Caco-2 (cell line): Measurements from ENCODE around the gene EMC8. TPM values are rescaled to one million over a fixed set of nuclear protein-coding genes. Genes with fewer than 3 reads are reported as not detected.

Source experiments
- BruUV-seq: library from RNA; stranded (reverse); fragments of 400-500 nt; replicated peaks from 2 replicates; lab custom pipeline; 2021; lab: Mats Ljungman, UMichigan
- CTCF ChIA-PET: fragments of 300-600 bp; sonication (Branson Sonifier 250); formaldehyde crosslinking; loops from one replicate; lab custom pipeline; 2022; ENCODE audit warnings: antibody characterized with exemption; lab: Charles Lee
- POLR2A ChIA-PET: fragments of 300-600 bp; sonication (Branson Sonifier 250); formaldehyde crosslinking; loops from one replicate; lab custom pipeline; 2022; ENCODE audit warnings: antibody characterized with exemption; lab: Charles Lee
- DNase-seq, 2 experiments: peaks; one replicate each; pipeline versions ENCODE4 v3.0.0 to v3.0.0-alpha.2; 2020 to 2022
- H3K27me3 ChIP-seq: replicated peaks from 2 replicates; pipeline ENCODE4 v1.6.0; 2011; ENCODE audit warnings: low read length; ENCODE audit not compliant: control insufficient read depth, insufficient read depth
- H3K36me3 ChIP-seq: 2 replicates; pipeline ENCODE4 v1.5.1; 2011; ENCODE audit warnings: low read length; ENCODE audit not compliant: control insufficient read depth, insufficient read depth
- H3K4me1 ChIP-seq: fragments of 250-450 bp; sonication (Bioruptor Pico); 2 replicates; pipeline ENCODE4 v1.5.1; 2020; ENCODE audit warnings: mild to moderate bottlenecking
- H3K4me3 ChIP-seq: 2 replicates; pipeline ENCODE4 v1.5.1; 2011; ENCODE audit warnings: low read depth, mild to moderate bottlenecking, control low read depth, low read length
- H3K9me3 ChIP-seq: fragments of 250-450 bp; sonication (Bioruptor Pico); 2 replicates; pipeline ENCODE4 v1.5.1; 2020; ENCODE audit warnings: mild to moderate bottlenecking, moderate library complexity
- H3K27ac Mint-ChIP-seq: one replicate; pipeline ENCODE4 v1.8.0; 2022; ENCODE audit warnings: mixed read lengths; ENCODE audit not compliant: unreplicated experiment
- H3K27me3 Mint-ChIP-seq: one replicate; pipeline ENCODE4 v1.8.0; 2022; ENCODE audit warnings: mixed read lengths; ENCODE audit not compliant: insufficient read depth, unreplicated experiment
- H3K36me3 Mint-ChIP-seq: one replicate; pipeline ENCODE4 v1.8.0; 2022; ENCODE audit warnings: mild to moderate bottlenecking, mixed read lengths; ENCODE audit not compliant: insufficient read depth, unreplicated experiment
- H3K4me1 Mint-ChIP-seq: one replicate; pipeline ENCODE4 v1.8.0; 2022; ENCODE audit warnings: low read depth, mixed read lengths; ENCODE audit not compliant: unreplicated experiment
- H3K4me3 Mint-ChIP-seq: one replicate; pipeline ENCODE4 v1.8.0; 2022; ENCODE audit warnings: mild to moderate bottlenecking, moderate library complexity, mixed read lengths; ENCODE audit not compliant: unreplicated experiment
- H3K9me3 Mint-ChIP-seq: one replicate; pipeline ENCODE4 v1.8.0; 2022; ENCODE audit warnings: mixed read lengths; ENCODE audit not compliant: unreplicated experiment
- intact Hi-C: fragments of 100-400 bp; cut with micrococcal nuclease; formaldehyde crosslinking; loops from one replicate; pipeline ENCODE4 v1.10.0; 2022; ENCODE audit not compliant: unreplicated experiment
- total RNA-seq: library from RNA; stranded (reverse); gene quantifications from 2 replicates; pipeline ENCODE4 v1.2.3, GENCODE V29; 2022
- TF ChIP-seq, protein P1 (sequence below), 2 experiments: fragments of 200-600 bp in 1 of 2; IDR thresholded peaks; 1 replicate in 1 of 2; 2 replicates in 1 of 2; pipeline versions ENCODE4 v1.5.1 to v1.8.0; 2011 to 2022; ENCODE audit warnings: antibody characterized with exemption in 1 of 2, control low read depth in 1 of 2, inconsistent platforms in 1 of 2, low read depth in 1 of 2, low read length in 1 of 2, mild to moderate bottlenecking in 1 of 2, moderate library complexity in 1 of 2; ENCODE audit not compliant: insufficient read depth in 1 of 2, severe bottlenecking in 1 of 2, unreplicated experiment in 1 of 2

Gene EMC8
- total RNA-seq, 1 experiment from 2014 or later = 94.7 TPM

DNA sequence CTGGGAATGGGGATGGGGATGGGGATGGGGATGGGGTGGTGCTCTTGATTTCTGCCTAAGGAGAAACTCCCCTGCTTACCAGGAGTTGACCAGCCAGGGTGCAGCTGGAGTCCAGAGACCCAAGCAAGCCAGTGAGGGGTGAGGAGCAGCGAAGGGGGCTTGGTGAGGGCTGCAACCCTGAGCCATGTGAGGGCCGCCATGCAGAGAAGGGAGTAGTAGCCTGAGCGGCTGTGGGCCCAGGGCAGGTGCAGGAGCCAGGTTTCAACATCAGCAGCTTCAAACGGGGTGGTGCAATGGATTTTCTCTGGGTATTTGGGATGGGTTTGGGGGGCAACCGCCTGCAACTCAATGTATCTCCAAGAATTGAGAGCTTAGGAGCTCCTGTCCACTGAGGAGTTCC is 35.4 kb upstream of the EMC8 start:
- Mint-ChIP-seq H3K36me3 (no peaks in the 10 kb centered on the region), H3K4me1 (no peaks in the 10 kb centered on the region), H3K27ac (no peak overlapping the region), H3K27me3 (no peaks in the 10 kb centered on the region), H3K9me3 (peaks cover 10% of the 10 kb centered on the region), H3K4me3 (no peak overlapping the region)
- no TSS peak for BruUV-seq
- Histone ChIP-seq H3K4me1 (no peaks in the 10 kb centered on the region), H3K27me3 (no peaks in the 10 kb centered on the region), H3K9me3 (peaks cover 5% of the 10 kb centered on the region; the same call in 1 of the 2 replicates), H3K4me3 (no peak overlapping the region), H3K36me3 (no peaks in the 10 kb centered on the region)
- ChIA-PET POLR2A (no interaction called here), CTCF (no interaction called here)
- intact Hi-C loops = no loop called here
- no peak for DNase-seq
- TF ChIP-seq, protein P1, sequence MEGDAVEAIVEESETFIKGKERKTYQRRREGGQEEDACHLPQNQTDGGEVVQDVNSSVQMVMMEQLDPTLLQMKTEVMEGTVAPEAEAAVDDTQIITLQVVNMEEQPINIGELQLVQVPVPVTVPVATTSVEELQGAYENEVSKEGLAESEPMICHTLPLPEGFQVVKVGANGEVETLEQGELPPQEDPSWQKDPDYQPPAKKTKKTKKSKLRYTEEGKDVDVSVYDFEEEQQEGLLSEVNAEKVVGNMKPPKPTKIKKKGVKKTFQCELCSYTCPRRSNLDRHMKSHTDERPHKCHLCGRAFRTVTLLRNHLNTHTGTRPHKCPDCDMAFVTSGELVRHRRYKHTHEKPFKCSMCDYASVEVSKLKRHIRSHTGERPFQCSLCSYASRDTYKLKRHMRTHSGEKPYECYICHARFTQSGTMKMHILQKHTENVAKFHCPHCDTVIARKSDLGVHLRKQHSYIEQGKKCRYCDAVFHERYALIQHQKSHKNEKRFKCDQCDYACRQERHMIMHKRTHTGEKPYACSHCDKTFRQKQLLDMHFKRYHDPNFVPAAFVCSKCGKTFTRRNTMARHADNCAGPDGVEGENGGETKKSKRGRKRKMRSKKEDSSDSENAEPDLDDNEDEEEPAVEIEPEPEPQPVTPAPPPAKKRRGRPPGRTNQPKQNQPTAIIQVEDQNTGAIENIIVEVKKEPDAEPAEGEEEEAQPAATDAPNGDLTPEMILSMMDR (IDR thresholded peaks at IDR 0.05; ENCODE audit: insufficient read depth in 1 of 2, low read depth in 1 of 2, low read length in 1 of 2, severe bottlenecking in 1 of 2, unreplicated experiment in 1 of 2) = no peak

DNA sequence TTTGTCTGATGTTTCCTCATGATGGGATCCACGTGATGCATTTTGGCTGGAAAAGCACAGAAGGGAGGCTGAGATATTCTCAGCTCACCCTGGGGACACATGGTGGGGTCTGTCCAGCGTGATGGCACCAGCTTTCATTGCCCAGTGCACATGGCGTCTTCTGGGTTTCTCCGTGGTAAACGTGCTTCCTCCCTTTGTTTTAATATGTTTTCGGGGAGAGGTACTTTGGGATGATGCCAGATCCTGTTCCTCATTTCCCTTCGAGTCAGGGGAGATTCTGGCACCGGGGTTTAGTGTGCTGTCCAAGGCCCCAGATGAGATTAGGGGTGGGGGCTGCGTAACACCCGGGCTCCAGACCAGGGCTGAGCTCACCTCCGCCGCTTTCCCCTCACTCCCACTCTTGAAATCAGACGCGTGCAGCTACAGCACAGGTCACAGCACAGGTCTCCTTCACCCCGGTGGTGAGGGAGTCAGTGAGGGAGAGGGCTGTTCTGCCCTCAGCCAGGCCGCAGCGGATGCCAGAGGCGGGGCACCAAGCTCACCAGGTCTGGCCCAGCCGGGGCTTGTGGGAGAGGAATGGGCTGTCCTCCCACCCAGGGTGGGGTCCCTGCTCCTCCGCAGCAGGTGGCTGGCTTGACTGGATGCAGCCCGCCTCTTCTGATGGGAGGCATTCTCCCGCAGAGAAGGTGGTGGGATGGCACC is 34.0 kb upstream of the EMC8 start:
- no peak overlapping the region for H3K4me3 Mint-ChIP-seq
- TF ChIP-seq, protein P1 (IDR thresholded peaks at IDR 0.05; ENCODE audit: insufficient read depth in 1 of 2, low read depth in 1 of 2, low read length in 1 of 2, severe bottlenecking in 1 of 2, unreplicated experiment in 1 of 2) = no peak

DNA sequence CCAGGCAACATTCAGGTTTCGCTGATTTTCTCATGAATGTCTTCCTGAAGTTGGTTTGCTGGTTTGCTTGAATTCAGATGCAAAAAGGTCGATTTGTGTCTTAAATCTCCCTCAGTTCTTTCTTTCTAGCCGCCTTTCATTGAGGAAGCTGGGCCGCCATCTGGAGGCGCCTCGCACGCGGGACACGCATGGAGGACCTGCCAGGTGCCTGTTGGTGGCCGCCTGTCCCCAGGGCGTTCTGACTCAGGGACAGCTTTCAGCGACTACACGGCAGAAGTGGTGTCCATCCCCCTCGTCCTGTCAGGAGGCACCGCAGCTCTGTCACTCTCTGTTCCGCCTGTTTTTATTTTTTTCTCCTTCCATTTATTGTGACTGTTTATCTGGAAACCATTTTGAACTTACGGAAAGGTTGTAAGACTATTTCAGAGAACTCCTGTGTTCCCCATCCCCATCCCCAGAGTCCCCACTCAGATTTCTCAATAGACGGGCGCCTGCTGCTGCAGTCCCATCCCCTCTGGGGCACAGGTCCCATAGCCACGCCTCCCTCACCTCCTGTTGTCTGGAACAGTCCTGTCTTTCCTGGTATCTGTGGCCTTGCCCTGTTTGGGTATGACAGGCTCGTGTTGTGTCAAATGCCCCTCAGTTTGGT is 33.4 kb upstream of the EMC8 start:
- no peaks in the 10 kb centered on the region for H3K27me3 Mint-ChIP-seq
- DNase-seq = no peak
- Histone ChIP-seq H3K9me3 (peaks cover 3% of the 10 kb centered on the region; the same call in 1 of the 2 replicates), H3K4me3 (no peak overlapping the region), H3K4me1 (no peaks in the 10 kb centered on the region), H3K27me3 (no peaks in the 10 kb centered on the region), H3K36me3 (no peaks in the 10 kb centered on the region)
- TF ChIP-seq, protein P1 (IDR thresholded peaks at IDR 0.05; ENCODE audit: insufficient read depth in 1 of 2, low read depth in 1 of 2, low read length in 1 of 2, severe bottlenecking in 1 of 2, unreplicated experiment in 1 of 2) = no peak
- no peak overlapping the region for H3K27ac Mint-ChIP-seq
- no peak overlapping the region for H3K4me3 Mint-ChIP-seq
- POLR2A ChIA-PET = no interaction called here
- no peaks in the 10 kb centered on the region for H3K4me1 Mint-ChIP-seq
- no TSS peak for BruUV-seq
- H3K9me3 Mint-ChIP-seq = peaks cover 20% of the 10 kb centered on the region
- intact Hi-C loops = no loop called here
- CTCF ChIA-PET = no interaction called here
- H3K36me3 Mint-ChIP-seq = no peaks in the 10 kb centered on the region

More for the DNA sequence above, 34.0 kb upstream of the EMC8 start:
- ChIA-PET CTCF (no interaction called here), POLR2A (no interaction called here)
- H3K4me1 Mint-ChIP-seq = no peaks in the 10 kb centered on the region
- H3K27me3 Mint-ChIP-seq = no peaks in the 10 kb centered on the region
- H3K27ac Mint-ChIP-seq = no peak overlapping the region
- intact Hi-C loops = no loop called here
- Histone ChIP-seq H3K4me3 (no peak overlapping the region), H3K4me1 (no peaks in the 10 kb centered on the region), H3K9me3 (peaks cover 5% of the 10 kb centered on the region; the same call in 1 of the 2 replicates), H3K27me3 (no peaks in the 10 kb centered on the region), H3K36me3 (no peaks in the 10 kb centered on the region)
- no peaks in the 10 kb centered on the region for H3K36me3 Mint-ChIP-seq
- DNase-seq = no peak
- peaks cover 19% of the 10 kb centered on the region for H3K9me3 Mint-ChIP-seq
- BruUV-seq = no TSS peak
